GM12878 (cell line): ENCODE results near the gene SHISA9. TPM values are rescaled to one million over a fixed set of nuclear protein-coding genes. Genes with fewer than 3 reads are reported as not detected.

ENCODE experiments used
- ATAC-seq: fragments of 200-7000 bp; cut with Tn5 transposase; 3 replicates; pipeline ENCODE4 v1.9.1; 2020; ENCODE audit warnings: mild to moderate bottlenecking, moderate library complexity
- BruUV-seq: library from RNA; stranded (reverse); fragments of 400-500 nt; replicated peaks from 2 replicates; lab custom pipeline; 2021; lab: Mats Ljungman, UMichigan
- CTCF ChIA-PET: fragments of 300-600 bp; sonication (Branson Sonifier 250); formaldehyde crosslinking; extraction: SDS; loops from one replicate; lab custom pipeline; 2021; ENCODE audit warnings: inconsistent platforms; lab: Yijun Ruan, JAX
- POLR2A ChIA-PET: fragments of 350-600 bp; formaldehyde crosslinking; extraction: SDS; loops from one replicate; lab custom pipeline; 2021; ENCODE audit warnings: inconsistent platforms; lab: Charles Lee
- RAD21 ChIA-PET: fragments of 300-600 bp; sonication (Branson Sonifier 250); formaldehyde crosslinking; loops from one replicate; lab custom pipeline; 2023; ENCODE audit warnings: antibody characterized with exemption; ENCODE audit not compliant: unreplicated experiment; lab: Charles Lee
- SMC1A ChIA-PET: fragments of 300-600 bp; sonication (Branson Sonifier 250); formaldehyde crosslinking; loops from one replicate; lab custom pipeline; 2023; ENCODE audit not compliant: unreplicated experiment, uncharacterized antibody; lab: Charles Lee
- DNase-seq: peaks from one replicate; pipeline ENCODE4 v3.0.0-alpha.2; 2011; ENCODE audit warnings: low read depth, low spot score
- FAIRE-seq: peaks from 3 replicates; lab custom pipeline; 2011; peaks lifted over from hg19 to GRCh38; lab: Jason Lieb, UNC
- H2AFZ ChIP-seq: 2 replicates; pipeline ENCODE4 v1.6.0; 2011; ENCODE audit warnings: low read depth, low read length, control low read depth; ENCODE audit not compliant: control insufficient read depth
- H3K27ac ChIP-seq: 2 replicates; pipeline ENCODE4 v1.5.1; 2011; ENCODE audit warnings: control low read depth; ENCODE audit not compliant: control insufficient read depth, insufficient read depth
- H3K27me3 ChIP-seq, 2 experiments: replicated peaks in 1 of 2; 2 replicates each; pipeline versions ENCODE4 v1.6.0 to v1.6.1; 2011; ENCODE audit warnings: low read length in 1 of 2; ENCODE audit not compliant: control insufficient read depth in 2 of 2, insufficient read depth in 2 of 2
- H3K36me3 ChIP-seq, 2 experiments: 2 replicates each; pipeline ENCODE4 v1.5.1; 2011; ENCODE audit warnings: low read length in 1 of 2; ENCODE audit not compliant: control insufficient read depth in 2 of 2, insufficient read depth in 2 of 2
- H3K4me1 ChIP-seq: 2 replicates; pipeline ENCODE4 v1.6.1; 2011; ENCODE audit warnings: mild to moderate bottlenecking, low read length, moderate library complexity, mixed read lengths; ENCODE audit not compliant: control insufficient read depth, insufficient read depth
- H3K4me2 ChIP-seq: 2 replicates; pipeline ENCODE4 v1.6.0; 2011; ENCODE audit warnings: control low read depth; ENCODE audit not compliant: control insufficient read depth, insufficient read depth
- H3K4me3 ChIP-seq: fragments of 200-600 bp; sonication (generic); 2 replicates; pipeline ENCODE4 v1.5.1; 2016
- H3K79me2 ChIP-seq: 2 replicates; pipeline ENCODE4 v1.6.0; 2011; ENCODE audit warnings: low read length; ENCODE audit not compliant: control insufficient read depth, insufficient read depth
- H3K9ac ChIP-seq: 2 replicates; pipeline ENCODE4 v1.8.0; 2011; ENCODE audit warnings: low read length, control low read depth, mixed read lengths; ENCODE audit not compliant: control insufficient read depth, insufficient read depth
- H3K9me3 ChIP-seq: replicated peaks from 3 replicates; pipeline ENCODE4 v1.5.1; 2011; ENCODE audit warnings: mild to moderate bottlenecking, low read length; ENCODE audit not compliant: control insufficient read depth, insufficient read depth
- H4K20me1 ChIP-seq: 2 replicates; pipeline ENCODE4 v1.6.0; 2011; ENCODE audit not compliant: control insufficient read depth, insufficient read depth
- CEBPB ChIP-seq, 2 experiments: fragments of 150-350 bp in 1 of 2; IDR thresholded peaks; 2 replicates each; pipeline ENCODE4 v1.6.1; 2012 to 2014; ENCODE audit warnings: low read depth in 2 of 2, low read length in 2 of 2, borderline replicate concordance in 1 of 2, inconsistent platforms in 1 of 2
- DPF2 ChIP-seq: fragments of 450-650 bp; IDR thresholded peaks from 2 replicates; pipeline ENCODE4 v1.6.1; 2017; ENCODE audit warnings: mild to moderate bottlenecking
- E2F8 ChIP-seq: fragments of 450-650 bp; IDR thresholded peaks from 2 replicates; pipeline ENCODE4 v1.6.1; 2018; ENCODE audit warnings: mild to moderate bottlenecking, low read depth, moderate library complexity; ENCODE audit not compliant: partially characterized antibody
- EGR1 ChIP-seq, 2 experiments: IDR thresholded peaks; 1 replicate in 1 of 2; 2 replicates in 1 of 2; pipeline ENCODE4 v1.6.1; 2011 to 2012; ENCODE audit warnings: low read depth in 2 of 2, low read length in 2 of 2, borderline replicate concordance in 1 of 2, mild to moderate bottlenecking in 1 of 2, moderate library complexity in 1 of 2
- MEF2B ChIP-seq: fragments of 450-650 bp; IDR thresholded peaks from 2 replicates; pipeline ENCODE4 v1.6.1; 2018; ENCODE audit warnings: mild to moderate bottlenecking, moderate library complexity; ENCODE audit not compliant: partially characterized antibody, poor library complexity, severe bottlenecking
- MTA2 ChIP-seq: fragments of 450-650 bp; IDR thresholded peaks from 2 replicates; pipeline ENCODE4 v1.6.1; 2016; ENCODE audit warnings: low read depth, mild to moderate bottlenecking, moderate library complexity
- NFYB ChIP-seq: IDR thresholded peaks from 2 replicates; pipeline ENCODE4 v1.6.1; 2011; ENCODE audit warnings: low read depth, mild to moderate bottlenecking, low read length, improper control_type of control experiment, moderate library complexity; ENCODE audit not compliant: insufficient read depth
- NKRF ChIP-seq: fragments of 450-650 bp; conservative IDR thresholded peaks from 2 replicates; pipeline ENCODE4 v1.6.1; 2017; ENCODE audit warnings: mild to moderate bottlenecking, moderate library complexity
- POLR2A ChIP-seq: IDR thresholded peaks from 2 replicates; pipeline ENCODE4 v1.6.1; 2011; ENCODE audit warnings: low read depth, mild to moderate bottlenecking, low read length
- RELB ChIP-seq: fragments of 450-650 bp; IDR thresholded peaks from 2 replicates; pipeline ENCODE4 v1.6.1; 2017; ENCODE audit warnings: low read depth, mild to moderate bottlenecking, moderate library complexity
- RFX5 ChIP-seq: IDR thresholded peaks from 2 replicates; pipeline ENCODE4 v1.6.1; 2011; ENCODE audit warnings: low read depth, low read length, improper control_type of control experiment
- ZBTB33 ChIP-seq: fragments of 450-650 bp; IDR thresholded peaks from 2 replicates; pipeline ENCODE4 v1.6.1; 2017; ENCODE audit warnings: mild to moderate bottlenecking
- WGBS: methylation state at CpG from one replicate; pipeline ENCODE4 v1.1.6; 2016; ENCODE audit warnings: low lambda C conversion rate; ENCODE audit not compliant: insufficient replicate concordance, insufficient coverage; ENCODE audit errors: missing lambda C conversion rate; 5-methylcytosine and 5-hydroxymethylcytosine counted together
- in situ Hi-C: fragments of 300-500 bp; cut with MboI; formaldehyde crosslinking; loops from 9 replicates; pipeline ENCODE4 v1.14.3; 2018; ENCODE audit warnings: mixed read lengths
- intact Hi-C: fragments of 100-400 bp; cut with micrococcal nuclease; formaldehyde crosslinking; loops from one replicate; pipeline ENCODE4 v1.14.2; 2022; ENCODE audit not compliant: unreplicated experiment
- polyA plus RNA-seq, 11 experiments: library from polyadenylated mRNA; depleted of rRNA in 4 of 11; unstranded in 6 of 11; stranded (reverse) in 5 of 11; fragments of >200 nt; fragmentation: Nextera tagmentation in 4 of 11; fragmentation: Illumina TruSeq in 1 of 11; extraction: Ambion mirVana in 4 of 11; extraction: Trizol in 1 of 11; gene quantifications; 1 replicate in 1 of 11; 2 replicates in 10 of 11; pipeline versions ENCODE4 v1.2.1 to v1.2.3, GENCODE V29; 2011 to 2016; ENCODE audit warnings: inconsistent platforms in 2 of 11, missing spikeins in 2 of 11, low read depth in 1 of 11
- total RNA-seq, 4 experiments: library from RNA; depleted of rRNA in 3 of 4; stranded (reverse); fragments of >200 nt in 3 of 4; fragmentation: Illumina TruSeq in 1 of 4; extraction: Trizol in 1 of 4; gene quantifications; 2 replicates each; pipeline versions ENCODE4 v1.2.1 to v1.2.3, GENCODE V29; 2013 to 2021

The SHISA9 gene
- total and polyA plus RNA-seq, 10 of the 15 experiments (the other 5 are each of a cell fraction or from before 2014, with no cell fraction given) = 0.03 to 25.5 (median 0.07) TPM

GRCh38 chr16:13080531-13080930 lies 179.1 kb downstream of the SHISA9 start (continued):
- TF ChIP-seq CEBPB (IDR thresholded peaks at IDR 0.05; ENCODE audit: borderline replicate concordance in 1 of 2, low read depth in 2 of 2, low read length in 2 of 2) (no peak), NKRF (no peak), NFYB (no peak), POLR2A (no peak), RFX5 (no peak)

GRCh38 chr16:13081825-13082331 lies 180.5 kb downstream of the SHISA9 start:
- ChIA-PET RAD21 (interaction anchor here (0.7 to 4.2 kb wide), 9 partner anchors 14 to 536 kb away, joined by 3 to 27 read pairs (median 3); no protein-coding TSS in a partner anchor), POLR2A (interaction anchor here (0.7 to 1.0 kb wide), 3 partner anchors 13 to 159 kb away, joined by 3 to 4 read pairs (median 3); no protein-coding TSS in a partner anchor), CTCF (interaction anchor here (1.5 kb wide), 1 partner anchor 25 kb away, joined by 5 read pairs; no protein-coding TSS in a partner anchor), SMC1A (interaction anchor here (0.7 to 2.2 kb wide), 10 partner anchors 11 to 132 kb away, joined by 3 to 12 read pairs (median 4); no protein-coding TSS in a partner anchor)
- Histone ChIP-seq H3K9ac (no peak overlapping the region), H3K4me3 (no peak overlapping the region), H3K4me1 (no peaks in the 10 kb centered on the region), H3K27me3 (no peaks in the 10 kb centered on the region), H3K79me2 (no peaks in the 10 kb centered on the region), H3K36me3 (no peaks in the 10 kb centered on the region), H3K4me2 (no peak overlapping the region), H4K20me1 (no peaks in the 10 kb centered on the region), H3K27ac (no peak overlapping the region), H2AFZ (no peak overlapping the region), H3K9me3 (no peaks in the 10 kb centered on the region)
- intact Hi-C loops (no loop called here), in situ Hi-C loops (no loop called here)
- TF ChIP-seq MEF2B = peak; percentile 84
- peak; percentile 67; the same call in 1 of the 2 replicates for TF ChIP-seq ZBTB33
- 0 out of 2 replicates have a peak, but pooled peaks have one; percentile 27 for TF ChIP-seq RELB
- TF ChIP-seq EGR1 (IDR thresholded peaks at IDR 0.05; ENCODE audit: borderline replicate concordance in 1 of 2, low read depth in 2 of 2, low read length in 2 of 2) = no peak
- TF ChIP-seq E2F8 = no peak
- 0 out of 2 replicates have a peak, but pooled peaks have one; percentile 32 for TF ChIP-seq DPF2
- TF ChIP-seq MTA2 = peak; percentile 75
- 7% methylated on average over 5 of the region's 5 CpGs for WGBS
- BruUV-seq = no TSS peak
- no peak for DNase-seq
- ATAC-seq = no peak
- no peak for FAIRE-seq
